Neural progenitor cell (in vitro differentiated cells): ENCODE data around the gene GRN.

ENCODE experiments used
- EZH2 ChIP-seq: fragments of 200-600 bp; sonication (generic); IDR thresholded peaks from 2 replicates; pipeline ENCODE4 v1.6.1; 2017; ENCODE audit warnings: antibody characterized with exemption, mild to moderate bottlenecking, moderate library complexity
- EZH2phosphoT487 ChIP-seq: fragments of 200-600 bp; sonication (generic); IDR thresholded peaks from 2 replicates; pipeline ENCODE4 v1.6.1; 2017; ENCODE audit warnings: antibody characterized with exemption
- TF ChIP-seq, protein P1 (sequence below): fragments of 200-600 bp; sonication (generic); IDR thresholded peaks from 2 replicates; pipeline ENCODE4 v1.5.1; 2017; ENCODE audit warnings: antibody characterized with exemption, mild to moderate bottlenecking

- TF ChIP-seq, protein P1, sequence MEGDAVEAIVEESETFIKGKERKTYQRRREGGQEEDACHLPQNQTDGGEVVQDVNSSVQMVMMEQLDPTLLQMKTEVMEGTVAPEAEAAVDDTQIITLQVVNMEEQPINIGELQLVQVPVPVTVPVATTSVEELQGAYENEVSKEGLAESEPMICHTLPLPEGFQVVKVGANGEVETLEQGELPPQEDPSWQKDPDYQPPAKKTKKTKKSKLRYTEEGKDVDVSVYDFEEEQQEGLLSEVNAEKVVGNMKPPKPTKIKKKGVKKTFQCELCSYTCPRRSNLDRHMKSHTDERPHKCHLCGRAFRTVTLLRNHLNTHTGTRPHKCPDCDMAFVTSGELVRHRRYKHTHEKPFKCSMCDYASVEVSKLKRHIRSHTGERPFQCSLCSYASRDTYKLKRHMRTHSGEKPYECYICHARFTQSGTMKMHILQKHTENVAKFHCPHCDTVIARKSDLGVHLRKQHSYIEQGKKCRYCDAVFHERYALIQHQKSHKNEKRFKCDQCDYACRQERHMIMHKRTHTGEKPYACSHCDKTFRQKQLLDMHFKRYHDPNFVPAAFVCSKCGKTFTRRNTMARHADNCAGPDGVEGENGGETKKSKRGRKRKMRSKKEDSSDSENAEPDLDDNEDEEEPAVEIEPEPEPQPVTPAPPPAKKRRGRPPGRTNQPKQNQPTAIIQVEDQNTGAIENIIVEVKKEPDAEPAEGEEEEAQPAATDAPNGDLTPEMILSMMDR, result no peak
- TF ChIP-seq EZH2, result no peak
- TF ChIP-seq EZH2phosphoT487, result no peak
These were observed 53.9 kb downstream of the GRN start for GRCh38 chr17:44398692-44399691.
